ENCODE data around the gene CLCN5. TPM values are rescaled to one million over a fixed set of nuclear protein-coding genes. Genes with fewer than 3 reads are reported as not detected.

The CLCN5 gene
- polyA plus RNA-seq, 2 of the 4 experiments (the other 2 are of a cell fraction): 2.6 to 5.2 TPM

DNA sequence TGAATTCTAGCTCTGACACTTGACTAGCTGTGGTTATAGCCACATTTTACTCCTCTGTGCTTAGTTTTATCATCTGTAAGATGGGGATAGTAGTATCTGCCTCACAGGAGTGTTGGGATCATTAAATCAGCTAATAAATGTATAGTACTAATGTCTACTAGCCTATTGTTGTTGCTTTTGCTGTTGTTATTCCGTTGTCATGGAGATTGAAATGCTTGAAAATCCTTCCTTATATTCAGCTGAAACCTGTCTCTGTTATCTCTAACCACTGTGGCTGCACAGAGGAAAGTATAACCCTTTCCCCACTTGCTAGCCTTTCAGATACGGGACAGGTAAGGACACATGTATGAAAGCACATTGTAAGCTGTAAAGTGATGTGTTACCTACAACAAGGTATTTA is 33.9 kb downstream of the CLCN5 start:
- TF ChIP-seq FOSB (CRISPR knock-in tag; IDR thresholded peaks at IDR 0.05): no peak
- TF ChIP-seq SMC3 (IDR thresholded peaks at IDR 0.05): no peak
- TF ChIP-seq BHLHE40 (IDR thresholded peaks at IDR 0.05; ENCODE audit: low read depth, low read length): no peak
- no peak for TF ChIP-seq TP53 (CRISPR knock-in tag; IDR thresholded peaks at IDR 0.05)
- no peak for TF ChIP-seq EHMT2 (IDR thresholded peaks at IDR 0.05; ENCODE audit: low read depth)
- TF ChIP-seq MAFK (IDR thresholded peaks at IDR 0.05; ENCODE audit: partially characterized antibody): no peak
- no peak for TF ChIP-seq RCOR1 (IDR thresholded peaks at IDR 0.05; ENCODE audit: low read depth, low read length)
- TF ChIP-seq, protein P1, sequence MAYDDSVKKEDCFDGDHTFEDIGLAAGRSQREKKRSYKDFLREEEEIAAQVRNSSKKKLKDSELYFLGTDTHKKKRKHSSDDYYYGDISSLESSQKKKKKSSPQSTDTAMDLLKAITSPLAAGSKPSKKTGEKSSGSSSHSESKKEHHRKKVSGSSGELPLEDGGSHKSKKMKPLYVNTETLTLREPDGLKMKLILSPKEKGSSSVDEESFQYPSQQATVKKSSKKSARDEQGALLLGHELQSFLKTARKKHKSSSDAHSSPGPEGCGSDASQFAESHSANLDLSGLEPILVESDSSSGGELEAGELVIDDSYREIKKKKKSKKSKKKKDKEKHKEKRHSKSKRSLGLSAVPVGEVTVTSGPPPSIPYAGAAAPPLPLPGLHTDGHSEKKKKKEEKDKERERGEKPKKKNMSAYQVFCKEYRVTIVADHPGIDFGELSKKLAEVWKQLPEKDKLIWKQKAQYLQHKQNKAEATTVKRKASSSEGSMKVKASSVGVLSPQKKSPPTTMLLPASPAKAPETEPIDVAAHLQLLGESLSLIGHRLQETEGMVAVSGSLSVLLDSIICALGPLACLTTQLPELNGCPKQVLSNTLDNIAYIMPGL (CRISPR knock-in tag; IDR thresholded peaks at IDR 0.05; ENCODE audit: borderline replicate concordance): no peak
- no peak for TF ChIP-seq NPAS2 (CRISPR knock-in tag; IDR thresholded peaks at IDR 0.05; ENCODE audit: borderline replicate concordance)
- TF ChIP-seq, protein P2, sequence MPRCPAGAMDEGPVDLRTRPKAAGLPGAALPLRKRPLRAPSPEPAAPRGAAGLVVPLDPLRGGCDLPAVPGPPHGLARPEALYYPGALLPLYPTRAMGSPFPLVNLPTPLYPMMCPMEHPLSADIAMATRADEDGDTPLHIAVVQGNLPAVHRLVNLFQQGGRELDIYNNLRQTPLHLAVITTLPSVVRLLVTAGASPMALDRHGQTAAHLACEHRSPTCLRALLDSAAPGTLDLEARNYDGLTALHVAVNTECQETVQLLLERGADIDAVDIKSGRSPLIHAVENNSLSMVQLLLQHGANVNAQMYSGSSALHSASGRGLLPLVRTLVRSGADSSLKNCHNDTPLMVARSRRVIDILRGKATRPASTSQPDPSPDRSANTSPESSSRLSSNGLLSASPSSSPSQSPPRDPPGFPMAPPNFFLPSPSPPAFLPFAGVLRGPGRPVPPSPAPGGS (IDR thresholded peaks at IDR 0.05): no peak
- no peak for TF ChIP-seq ZC3H11A (IDR thresholded peaks at IDR 0.05)
- no peak overlapping the region for H3K4me2 ChIP-seq
- ChIA-PET CTCF (no interaction called here), POLR2A (no interaction called here)
- no peak overlapping the region for H3K27ac ChIP-seq
- H3K4me1 ChIP-seq: no peaks in the 10 kb centered on the region
- H3K4me3 ChIP-seq: no peak overlapping the region
- DNase-seq (ENCODE audit: low read depth in 1 of 2, low spot score in 1 of 2): no peak
- no peaks in the 10 kb centered on the region for H3K9me3 ChIP-seq
- ATAC-seq: no peak
- FAIRE-seq: peak; percentile 67
- WGBS (ENCODE audit: missing lambda C conversion rate): 69% methylated on average over 2 of the region's 2 CpGs

DNA sequence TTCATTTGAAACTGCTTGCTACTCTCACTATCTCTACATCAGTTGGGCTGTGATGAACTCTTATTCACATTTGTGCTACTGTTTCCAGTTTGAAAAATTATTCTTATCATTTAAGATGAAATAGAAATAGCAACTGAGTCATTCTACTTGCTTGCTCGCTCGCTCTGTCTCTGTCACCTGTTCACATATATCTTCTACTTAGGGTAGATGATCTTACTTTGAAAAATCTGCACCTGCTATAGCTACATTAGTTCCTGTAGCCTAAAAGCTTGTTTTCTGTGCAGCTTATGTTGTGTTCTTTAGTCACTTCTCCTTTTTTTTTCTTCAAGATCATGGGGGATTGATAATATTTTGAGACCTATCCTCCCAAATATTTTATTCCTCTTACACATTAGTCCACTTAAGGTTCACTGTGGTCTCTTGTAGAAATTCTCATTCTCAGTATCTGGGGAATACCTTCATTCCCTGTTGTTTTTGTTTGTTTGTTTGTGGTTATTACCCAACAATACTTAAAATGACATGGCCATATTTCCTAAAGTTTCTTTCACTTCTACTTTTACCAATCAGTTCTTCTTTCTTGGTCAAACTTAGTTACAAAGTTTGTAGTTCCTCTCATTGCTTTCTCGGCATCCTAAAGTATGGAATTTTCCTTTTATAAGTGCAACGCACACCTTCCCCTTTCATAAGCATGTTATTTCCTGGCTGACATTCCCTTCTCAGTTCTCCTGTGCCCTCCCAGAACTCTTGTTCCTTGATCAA is 36.5 kb downstream of the CLCN5 start:
- ChIA-PET POLR2A (no interaction called here), CTCF (no interaction called here)
- no peaks in the 10 kb centered on the region for H3K9me3 ChIP-seq
- no peak overlapping the region for H3K4me3 ChIP-seq
- H3K4me1 ChIP-seq: no peaks in the 10 kb centered on the region
- H3K27ac ChIP-seq: no peak overlapping the region
- WGBS (ENCODE audit: missing lambda C conversion rate): 82% methylated on average over 4 of the region's 4 CpGs
- TF ChIP-seq MAFK (IDR thresholded peaks at IDR 0.05; ENCODE audit: partially characterized antibody) (no peak), CBX2 (IDR thresholded peaks at IDR 0.05; ENCODE audit: borderline replicate concordance, low read depth) (no peak), RFX5 (IDR thresholded peaks at IDR 0.05) (no peak), SMC3 (IDR thresholded peaks at IDR 0.05) (no peak), FOSL2 (IDR thresholded peaks at IDR 0.05) (no peak), FOSL2 (CRISPR knock-in tag; IDR thresholded peaks at IDR 0.05) (no peak), KDM5A (IDR thresholded peaks at IDR 0.05) (no peak), HOXB5 (CRISPR knock-in tag; IDR thresholded peaks at IDR 0.05) (no peak), RCOR1 (IDR thresholded peaks at IDR 0.05; ENCODE audit: low read depth, low read length) (no peak), KDM1A (IDR thresholded peaks at IDR 0.05; ENCODE audit: low read depth) (no peak), ESRRA (IDR thresholded peaks at IDR 0.05; ENCODE audit: borderline replicate concordance, low read length) (no peak), NPAS2 (CRISPR knock-in tag; IDR thresholded peaks at IDR 0.05; ENCODE audit: borderline replicate concordance) (no peak), HOXB13 (CRISPR knock-in tag; IDR thresholded peaks at IDR 0.05; ENCODE audit: low read depth) (no peak), JUNB (IDR thresholded peaks at IDR 0.05) (no peak), ZSCAN20 (CRISPR knock-in tag; IDR thresholded peaks at IDR 0.05) (no peak), USF2 (IDR thresholded peaks at IDR 0.05) (no peak), NR3C1 (IDR thresholded peaks at IDR 0.05) (no peak)
- TF ChIP-seq, protein P3, sequence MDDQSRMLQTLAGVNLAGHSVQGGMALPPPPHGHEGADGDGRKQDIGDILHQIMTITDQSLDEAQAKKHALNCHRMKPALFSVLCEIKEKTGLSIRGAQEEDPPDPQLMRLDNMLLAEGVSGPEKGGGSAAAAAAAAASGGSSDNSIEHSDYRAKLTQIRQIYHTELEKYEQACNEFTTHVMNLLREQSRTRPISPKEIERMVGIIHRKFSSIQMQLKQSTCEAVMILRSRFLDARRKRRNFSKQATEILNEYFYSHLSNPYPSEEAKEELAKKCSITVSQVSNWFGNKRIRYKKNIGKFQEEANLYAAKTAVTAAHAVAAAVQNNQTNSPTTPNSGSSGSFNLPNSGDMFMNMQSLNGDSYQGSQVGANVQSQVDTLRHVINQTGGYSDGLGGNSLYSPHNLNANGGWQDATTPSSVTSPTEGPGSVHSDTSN (IDR thresholded peaks at IDR 0.05): no peak
- TF ChIP-seq, protein P4, sequence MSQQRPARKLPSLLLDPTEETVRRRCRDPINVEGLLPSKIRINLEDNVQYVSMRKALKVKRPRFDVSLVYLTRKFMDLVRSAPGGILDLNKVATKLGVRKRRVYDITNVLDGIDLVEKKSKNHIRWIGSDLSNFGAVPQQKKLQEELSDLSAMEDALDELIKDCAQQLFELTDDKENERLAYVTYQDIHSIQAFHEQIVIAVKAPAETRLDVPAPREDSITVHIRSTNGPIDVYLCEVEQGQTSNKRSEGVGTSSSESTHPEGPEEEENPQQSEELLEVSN (IDR thresholded peaks at IDR 0.05; ENCODE audit: borderline replicate concordance, low read depth): no peak
- TF ChIP-seq, protein P1 (CRISPR knock-in tag; IDR thresholded peaks at IDR 0.05; ENCODE audit: borderline replicate concordance): no peak
- ATAC-seq (no peak), FAIRE-seq (peak; percentile 98), DNase-seq (ENCODE audit: low read depth in 1 of 2, low spot score in 1 of 2) (no peak)
- no peak overlapping the region for H3K4me2 ChIP-seq

Measured in A549 (cell line).